COLO829 (cell line): Measurements from ENCODE around the gene ADCY1.

Source experiments
- DNase-seq: peaks from one replicate; pipeline ENCODE4 v3.0.0; 2012; ENCODE audit warnings: low spot score

The ADCY1 gene

GRCh38 chr7:45695249-45695995 lies 121.3 kb downstream of the ADCY1 start:
- no peak for DNase-seq

GRCh38 chr7:45696476-45696875 lies 122.3 kb downstream of the ADCY1 start:
- DNase-seq, result no peak

GRCh38 chr7:45697576-45698136 lies 123.5 kb downstream of the ADCY1 start:
- peak; percentile 54 for DNase-seq

GRCh38 chr7:45698303-45699014 lies 124.3 kb downstream of the ADCY1 start:
- no peak for DNase-seq

GRCh38 chr7:45699015-45699309 lies 124.8 kb downstream of the ADCY1 start:
- DNase-seq, result no peak

GRCh38 chr7:45699726-45700390 lies 125.7 kb downstream of the ADCY1 start:
- DNase-seq, result no peak

- no peak for DNase-seq
Observed at GRCh38 chr7:45700556-45700955, 126.4 kb downstream of the ADCY1 start.

GRCh38 chr7:45701701-45702510 lies 127.7 kb downstream of the ADCY1 start:
- DNase-seq, result no peak

- no peak for DNase-seq
Observed at GRCh38 chr7:45702751-45703150, 128.6 kb downstream of the ADCY1 start.

- DNase-seq, result no peak
Observed at GRCh38 chr7:45703373-45703821, 129.2 kb downstream of the ADCY1 start.

GRCh38 chr7:45703911-45704682 lies 129.9 kb downstream of the ADCY1 start:
- DNase-seq, result no peak

GRCh38 chr7:45704683-45705016 lies 130.5 kb downstream of the ADCY1 start:
- no peak for DNase-seq

- no peak for DNase-seq
Observed at GRCh38 chr7:45708046-45708950, 134.1 kb downstream of the ADCY1 start.

GRCh38 chr7:45709168-45710042 lies 135.2 kb downstream of the ADCY1 start:
- no peak for DNase-seq

GRCh38 chr7:45710271-45711160 lies 136.3 kb downstream of the ADCY1 start:
- no peak for DNase-seq

- DNase-seq, result no peak
Observed at GRCh38 chr7:45711161-45711490, 137.0 kb downstream of the ADCY1 start.

- DNase-seq, result no peak
Observed at GRCh38 chr7:45712057-45712689, 138.0 kb downstream of the ADCY1 start.
